ENCODE results near the gene USP44.
A peak's percentile ranks its signal among the peaks of the same experiment; 100 is the strongest.

Gene USP44

GRCh38 chr12:95544756-95545155 is 6.5 kb downstream of the USP44 start:
- DNase-seq (ENCODE audit: low spot score in 2 of 2): no peak
- no peak overlapping the region for H3K4me3 ChIP-seq
- H3K4me1 ChIP-seq: peaks cover 15% of the 10 kb centered on the region
- H3K9me3 ChIP-seq: peaks cover 6% of the 10 kb centered on the region
- in situ Hi-C loops (cut with MboI; ENCODE audit: low sequenced_read_pairs): loop anchor here (25.0 kb wide), 1 partner anchor 1007 kb away; no protein-coding TSS in a partner anchor
- H3K36me3 ChIP-seq (replicated peaks): no peaks in the 10 kb centered on the region
- peaks cover 19% of the 10 kb centered on the region for H3K27me3 ChIP-seq (ENCODE audit: low read depth)

- H3K36me3 ChIP-seq (replicated peaks): no peaks in the 10 kb centered on the region
- no peak overlapping the region for H3K4me3 ChIP-seq
- peaks cover 23% of the 10 kb centered on the region for H3K27me3 ChIP-seq (ENCODE audit: low read depth)
- no peak for DNase-seq (ENCODE audit: low spot score in 2 of 2)
- H3K9me3 ChIP-seq: peaks cover 3% of the 10 kb centered on the region
- in situ Hi-C loops (cut with MboI; ENCODE audit: low sequenced_read_pairs): loop anchor here (25.0 kb wide), 1 partner anchor 1006 kb away; no protein-coding TSS in a partner anchor
- peaks cover 17% of the 10 kb centered on the region for H3K4me1 ChIP-seq
Observed at GRCh38 chr12:95543305-95543704, 8.0 kb downstream of the USP44 start.

DNA sequence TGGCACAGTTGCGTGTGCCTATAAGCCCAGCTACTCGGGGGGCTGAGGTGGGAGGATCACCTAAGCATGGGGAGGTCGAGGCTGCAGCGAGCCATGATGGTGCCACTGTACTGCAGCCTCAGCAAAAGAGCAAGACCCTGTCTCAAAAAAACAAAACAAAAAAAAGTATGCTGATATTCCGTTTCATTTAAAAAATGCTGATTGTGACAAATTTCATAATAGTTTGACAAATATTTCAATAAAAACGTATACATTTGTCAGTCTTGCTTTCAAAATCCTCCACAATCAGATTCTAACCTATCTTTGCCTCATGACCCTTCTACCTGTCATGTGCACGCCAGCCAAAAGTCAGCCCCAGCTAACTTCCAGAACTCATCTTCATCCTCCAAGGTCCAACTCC is 9.8 kb downstream of the USP44 start:
- DNase-seq (ENCODE audit: low spot score in 2 of 2): no peak
- Histone ChIP-seq H3K9me3 (no peaks in the 10 kb centered on the region), H3K4me3 (no peak overlapping the region), H3K27me3 (ENCODE audit: low read depth) (peaks cover 20% of the 10 kb centered on the region), H3K36me3 (replicated peaks) (no peaks in the 10 kb centered on the region), H3K4me1 (peaks cover 20% of the 10 kb centered on the region)
- in situ Hi-C loops (cut with MboI; ENCODE audit: low sequenced_read_pairs): loop anchor here (25.0 kb wide), 1 partner anchor 1004 kb away; no protein-coding TSS in a partner anchor

DNA sequence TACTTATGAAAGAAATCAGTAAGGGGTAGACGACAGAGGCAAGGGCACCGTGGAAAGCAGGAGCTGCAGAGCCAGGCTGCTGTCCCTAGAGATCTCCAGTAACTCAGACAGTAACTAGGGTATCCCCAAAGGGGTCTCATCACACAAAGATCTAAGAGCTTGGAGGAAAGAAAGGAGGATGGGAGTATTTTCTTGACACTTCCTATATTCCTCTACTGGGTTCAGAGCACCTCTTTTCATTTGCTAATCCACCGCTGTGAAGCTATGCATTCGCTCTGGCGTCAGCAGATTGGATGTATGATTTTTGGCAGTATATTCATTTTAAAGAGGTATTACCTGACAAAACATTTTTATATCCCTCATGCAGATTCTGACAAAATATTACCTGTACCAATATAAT is 12.6 kb downstream of the USP44 start:
- Histone ChIP-seq H3K4me3 (no peak overlapping the region), H3K4me1 (peaks cover 7% of the 10 kb centered on the region; the same call in 1 of the 2 replicates), H3K9me3 (no peaks in the 10 kb centered on the region), H3K27me3 (ENCODE audit: low read depth) (peaks cover 19% of the 10 kb centered on the region), H3K36me3 (replicated peaks) (no peaks in the 10 kb centered on the region)
- peak in 1 of 2 experiments; percentile 39 for DNase-seq (ENCODE audit: low spot score in 2 of 2)
- in situ Hi-C loops (cut with MboI; ENCODE audit: low sequenced_read_pairs): loop anchor here (25.0 kb wide), 1 partner anchor 1001 kb away; no protein-coding TSS in a partner anchor

GRCh38 chr12:95538006-95538405 is 13.3 kb downstream of the USP44 start:
- H3K27me3 ChIP-seq (ENCODE audit: low read depth): peaks cover 26% of the 10 kb centered on the region
- H3K4me3 ChIP-seq: no peak overlapping the region
- H3K9me3 ChIP-seq: no peaks in the 10 kb centered on the region
- no peaks in the 10 kb centered on the region for H3K36me3 ChIP-seq (replicated peaks)
- in situ Hi-C loops (cut with MboI; ENCODE audit: low sequenced_read_pairs): loop anchor here (25.0 kb wide), 1 partner anchor 1001 kb away; no protein-coding TSS in a partner anchor
- no peak for DNase-seq (ENCODE audit: low spot score in 2 of 2)
- H3K4me1 ChIP-seq: peaks cover 7% of the 10 kb centered on the region; the same call in 1 of the 2 replicates

DNA sequence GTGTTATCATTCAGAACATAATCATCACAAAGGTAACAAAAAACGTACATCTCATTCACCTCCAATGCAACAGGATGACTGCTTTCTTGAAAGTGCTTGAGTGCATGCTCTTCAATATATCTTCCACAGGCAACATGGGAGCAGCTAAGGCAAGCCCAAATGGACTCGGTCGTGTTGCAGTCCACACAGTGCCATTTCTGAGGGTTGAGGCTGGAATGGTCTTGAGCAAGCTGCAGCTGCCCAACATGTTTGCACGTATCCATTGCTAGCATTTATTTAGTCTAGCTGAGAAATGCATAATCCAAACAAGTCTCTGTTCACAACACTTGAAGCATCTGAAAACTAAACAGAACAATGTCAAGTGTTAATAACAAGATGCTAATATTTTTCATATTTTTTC is 17.3 kb downstream of the USP44 start:
- in situ Hi-C loops (cut with MboI; ENCODE audit: low sequenced_read_pairs): loop anchor here (5.0 to 25.0 kb wide), 2 partner anchors 417 to 997 kb away; no protein-coding TSS in a partner anchor
- Histone ChIP-seq H3K27me3 (ENCODE audit: low read depth) (peaks cover 21% of the 10 kb centered on the region), H3K9me3 (no peaks in the 10 kb centered on the region), H3K36me3 (replicated peaks) (no peaks in the 10 kb centered on the region), H3K4me1 (peaks cover 7% of the 10 kb centered on the region; the same call in 1 of the 2 replicates), H3K4me3 (no peak overlapping the region)
- DNase-seq (ENCODE audit: low spot score in 2 of 2): no peak

DNA sequence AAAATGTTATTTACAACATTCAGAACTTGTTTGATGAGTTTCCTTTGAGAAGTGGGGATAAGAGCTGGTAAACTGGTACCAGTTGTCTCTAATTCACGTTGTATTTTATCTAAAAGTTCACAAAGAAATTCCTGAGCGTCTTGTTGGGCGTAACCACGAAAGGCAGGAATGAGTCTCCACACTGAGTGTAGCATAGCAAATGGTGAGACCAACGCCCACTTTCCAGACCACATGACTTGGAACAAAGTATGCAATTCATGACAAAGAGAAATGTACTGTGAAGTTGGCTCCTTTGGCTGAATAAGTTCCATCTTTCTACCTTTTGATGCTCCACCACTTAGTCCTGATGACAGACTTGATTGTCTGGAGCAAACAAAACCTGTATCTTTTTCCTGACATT is 18.4 kb downstream of the USP44 start:
- in situ Hi-C loops (cut with MboI; ENCODE audit: low sequenced_read_pairs): loop anchor here (5.0 to 25.0 kb wide), 2 partner anchors 416 to 996 kb away; no protein-coding TSS in a partner anchor
- Histone ChIP-seq H3K4me3 (no peak overlapping the region), H3K36me3 (replicated peaks) (no peaks in the 10 kb centered on the region), H3K27me3 (ENCODE audit: low read depth) (peaks cover 16% of the 10 kb centered on the region), H3K4me1 (peaks cover under 1% of the 10 kb centered on the region; the same call in 1 of the 2 replicates), H3K9me3 (no peaks in the 10 kb centered on the region)
- DNase-seq (ENCODE audit: low spot score in 2 of 2): no peak

- no peaks in the 10 kb centered on the region for H3K4me1 ChIP-seq
- no peak overlapping the region for H3K4me3 ChIP-seq
- in situ Hi-C loops (cut with MboI; ENCODE audit: low sequenced_read_pairs): loop anchor here (5.0 to 25.0 kb wide), 2 partner anchors 412 to 992 kb away; no protein-coding TSS in a partner anchor
- H3K9me3 ChIP-seq: no peaks in the 10 kb centered on the region
- H3K27me3 ChIP-seq (ENCODE audit: low read depth): peaks cover 15% of the 10 kb centered on the region; the same call in 1 of the 2 replicates
- DNase-seq (ENCODE audit: low spot score in 2 of 2): no peak
- H3K36me3 ChIP-seq (replicated peaks): no peaks in the 10 kb centered on the region
Observed at GRCh38 chr12:95529693-95530225, 21.5 kb downstream of the USP44 start.

DNA sequence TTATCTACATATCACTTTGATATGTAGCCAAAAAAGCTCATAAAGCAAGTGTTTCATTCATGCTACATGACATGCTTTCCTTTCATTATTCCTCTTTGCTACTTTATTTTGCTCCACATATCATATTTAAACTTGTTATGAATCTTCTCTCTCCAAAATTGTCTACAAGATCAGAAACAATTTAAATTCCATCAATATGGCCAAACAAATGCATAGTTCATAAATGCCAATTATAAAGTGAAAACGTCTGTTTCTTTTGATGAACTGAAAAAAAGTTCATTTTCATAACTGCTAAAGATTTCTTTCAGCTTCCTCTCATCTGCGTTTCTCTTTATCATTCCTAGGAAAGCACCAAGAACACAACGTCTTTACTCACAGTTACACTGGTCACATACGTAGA is 22.8 kb downstream of the USP44 start:
- no peak for DNase-seq (ENCODE audit: low spot score in 2 of 2)
- H3K4me3 ChIP-seq: no peak overlapping the region
- H3K4me1 ChIP-seq: no peaks in the 10 kb centered on the region
- no peaks in the 10 kb centered on the region for H3K9me3 ChIP-seq
- in situ Hi-C loops (cut with MboI; ENCODE audit: low sequenced_read_pairs): loop anchor here (25.0 kb wide), 1 partner anchor 991 kb away; no protein-coding TSS in a partner anchor
- peaks cover 13% of the 10 kb centered on the region; the same call in 1 of the 2 replicates for H3K27me3 ChIP-seq (ENCODE audit: low read depth)
- no peaks in the 10 kb centered on the region for H3K36me3 ChIP-seq (replicated peaks)

GRCh38 chr12:95522692-95523091 is 28.6 kb downstream of the USP44 start:
- in situ Hi-C loops (cut with MboI; ENCODE audit: low sequenced_read_pairs): no loop called here
- Histone ChIP-seq H3K4me1 (no peaks in the 10 kb centered on the region; the same call in 1 of the 2 replicates), H3K4me3 (no peak overlapping the region), H3K27me3 (ENCODE audit: low read depth) (no peaks in the 10 kb centered on the region), H3K9me3 (no peaks in the 10 kb centered on the region), H3K36me3 (replicated peaks) (no peaks in the 10 kb centered on the region)
- DNase-seq (ENCODE audit: low spot score in 2 of 2): no peak

DNA sequence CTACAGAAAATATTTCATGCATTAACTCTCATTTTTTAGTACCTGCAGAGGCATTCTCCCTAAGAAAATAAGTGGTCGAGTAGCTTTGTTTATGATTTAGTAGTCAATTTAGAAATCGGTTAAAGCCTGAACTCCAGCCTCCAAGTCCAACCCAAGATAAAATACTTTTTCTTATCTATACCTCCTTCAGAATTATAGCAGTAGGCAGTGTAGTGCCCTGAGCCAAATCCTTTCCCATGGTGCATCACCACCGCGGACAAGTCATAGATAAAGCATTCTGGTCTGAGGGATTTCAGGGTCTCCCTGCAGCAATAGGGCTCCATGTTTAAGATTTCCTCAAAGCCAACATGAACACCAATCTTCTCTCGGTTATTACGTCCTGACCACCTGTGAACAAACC is 30.5 kb downstream of the USP44 start:
- Histone ChIP-seq H3K4me3 (no peak overlapping the region), H3K9me3 (no peaks in the 10 kb centered on the region), H3K4me1 (no peaks in the 10 kb centered on the region; the same call in 1 of the 2 replicates), H3K27me3 (ENCODE audit: low read depth) (no peaks in the 10 kb centered on the region), H3K36me3 (replicated peaks) (no peaks in the 10 kb centered on the region)
- DNase-seq (ENCODE audit: low spot score in 2 of 2): no peak
- in situ Hi-C loops (cut with MboI; ENCODE audit: low sequenced_read_pairs): no loop called here

DNA sequence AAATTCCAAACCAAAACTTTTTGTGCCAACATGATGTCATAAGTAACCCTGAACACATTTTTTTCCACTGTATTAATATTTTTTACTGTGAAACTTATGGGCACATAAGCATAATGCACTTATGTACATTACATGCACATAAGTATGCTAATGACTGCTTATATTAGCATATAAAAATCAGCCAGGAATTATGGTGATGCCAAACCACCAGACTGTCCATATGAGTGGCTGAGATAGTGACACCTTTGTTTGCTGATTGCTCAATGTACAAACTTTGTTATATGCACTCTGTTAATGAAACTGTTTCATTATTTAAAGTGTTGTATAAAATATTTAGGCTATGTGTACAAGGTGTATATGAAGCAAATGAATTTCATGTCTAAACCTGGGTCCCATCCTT is 32.3 kb downstream of the USP44 start:
- Histone ChIP-seq H3K4me3 (no peak overlapping the region), H3K36me3 (replicated peaks) (peaks cover 11% of the 10 kb centered on the region), H3K9me3 (no peaks in the 10 kb centered on the region), H3K27me3 (ENCODE audit: low read depth) (no peaks in the 10 kb centered on the region), H3K4me1 (no peaks in the 10 kb centered on the region; the same call in 1 of the 2 replicates)
- DNase-seq (ENCODE audit: low spot score in 2 of 2): no peak
- in situ Hi-C loops (cut with MboI; ENCODE audit: low sequenced_read_pairs): no loop called here

DNA sequence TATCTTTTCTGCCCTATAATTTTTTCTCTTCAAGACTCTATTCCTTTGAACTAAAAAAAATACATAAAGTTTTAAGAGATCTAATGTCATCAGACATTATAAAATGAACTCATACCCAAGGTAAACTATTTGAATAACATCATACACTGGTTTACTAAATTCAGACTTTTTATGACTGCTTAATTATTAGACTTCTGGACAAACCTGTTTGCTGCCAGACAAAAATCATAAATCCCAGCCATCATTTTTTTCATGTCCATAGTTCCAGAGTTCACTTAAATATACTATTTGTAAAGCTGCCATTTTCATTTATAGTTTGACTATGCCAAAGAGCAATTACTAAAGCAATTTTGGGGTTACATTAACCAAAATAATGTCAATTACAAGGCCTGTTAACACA is 34.0 kb downstream of the USP44 start:
- H3K9me3 ChIP-seq: no peaks in the 10 kb centered on the region
- DNase-seq (ENCODE audit: low spot score in 2 of 2): no peak
- in situ Hi-C loops (cut with MboI; ENCODE audit: low sequenced_read_pairs): no loop called here
- no peak overlapping the region for H3K4me3 ChIP-seq
- peaks cover 28% of the 10 kb centered on the region for H3K36me3 ChIP-seq (replicated peaks)
- H3K27me3 ChIP-seq (ENCODE audit: low read depth): no peaks in the 10 kb centered on the region
- H3K4me1 ChIP-seq: no peaks in the 10 kb centered on the region; the same call in 1 of the 2 replicates

- Histone ChIP-seq H3K36me3 (replicated peaks) (peaks cover 33% of the 10 kb centered on the region), H3K27me3 (ENCODE audit: low read depth) (no peaks in the 10 kb centered on the region), H3K4me3 (no peak overlapping the region), H3K9me3 (no peaks in the 10 kb centered on the region), H3K4me1 (no peaks in the 10 kb centered on the region; the same call in 1 of the 2 replicates)
- DNase-seq (ENCODE audit: low spot score in 2 of 2): no peak
- in situ Hi-C loops (cut with MboI; ENCODE audit: low sequenced_read_pairs): no loop called here
Observed at GRCh38 chr12:95516757-95517156, 34.5 kb downstream of the USP44 start.

Measured in HAP-1 (cell line).